RWPE2 (cell line): Measurements from ENCODE around the gene RFTN1.

Experiments
- ATAC-seq: fragments of 200-7000 bp; cut with Tn5 transposase; 3 replicates; pipeline ENCODE4 v1.9.1; 2021; ENCODE audit warnings: low read depth
- DNase-seq: peaks from one replicate; pipeline ENCODE4 v3.0.0-alpha.2; 2020; ENCODE audit warnings: low spot score
- H3K27ac ChIP-seq: fragments of 450-650 bp; 2 replicates; pipeline ENCODE4 v1.5.1; 2017; ENCODE audit warnings: mild to moderate bottlenecking; ENCODE audit not compliant: poor library complexity, severe bottlenecking
- H3K27me3 ChIP-seq: fragments of 250-450 bp; sonication (Bioruptor Pico); 2 replicates; pipeline ENCODE4 v1.5.1; 2021; ENCODE audit warnings: mild to moderate bottlenecking, moderate library complexity; ENCODE audit not compliant: insufficient read depth, poor library complexity, severe bottlenecking
- H3K36me3 ChIP-seq: fragments of 250-450 bp; sonication (Bioruptor Pico); 2 replicates; pipeline ENCODE4 v1.5.1; 2020; ENCODE audit warnings: low read depth, mild to moderate bottlenecking, moderate library complexity
- H3K4me1 ChIP-seq: fragments of 250-450 bp; sonication (Bioruptor Pico); 2 replicates; pipeline ENCODE4 v1.5.1; 2021; ENCODE audit warnings: mild to moderate bottlenecking, moderate library complexity; ENCODE audit not compliant: insufficient read depth, poor library complexity, severe bottlenecking
- H3K4me3 ChIP-seq: fragments of 250-450 bp; sonication (Bioruptor Pico); 2 replicates; pipeline ENCODE4 v1.5.1; 2021; ENCODE audit warnings: mild to moderate bottlenecking, moderate library complexity; ENCODE audit not compliant: severe bottlenecking
- H3K9me3 ChIP-seq: fragments of 250-450 bp; sonication (Bioruptor Pico); 2 replicates; pipeline ENCODE4 v1.5.1; 2021; ENCODE audit warnings: mild to moderate bottlenecking, moderate library complexity; ENCODE audit not compliant: severe bottlenecking
- TF ChIP-seq, protein P1 (sequence below): fragments of 450-650 bp; IDR thresholded peaks from one replicate; pipeline ENCODE4 v1.5.1; 2017; ENCODE audit warnings: mild to moderate bottlenecking, moderate library complexity; ENCODE audit not compliant: poor library complexity, severe bottlenecking

Gene RFTN1

DNA sequence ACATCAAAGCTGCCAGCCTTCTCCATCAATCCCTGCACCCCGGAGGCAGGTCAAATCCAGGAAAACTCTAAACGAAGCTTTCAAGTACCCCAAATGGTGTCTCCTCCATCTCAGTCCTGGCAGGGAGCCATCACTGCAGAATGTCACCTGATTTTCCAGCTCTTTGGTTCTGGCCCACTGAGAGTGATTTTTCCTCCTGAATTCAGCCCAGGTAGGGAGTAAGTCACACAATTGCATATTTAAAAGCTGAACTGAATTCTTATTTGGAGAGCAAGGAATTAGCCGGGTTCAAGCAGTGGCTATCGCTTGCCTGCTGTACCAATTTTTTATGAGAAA lies 5.3 kb downstream of the RFTN1 start:
- Histone ChIP-seq H3K27ac (no peak overlapping the region), H3K27me3 (no peaks in the 10 kb centered on the region), H3K4me3 (no peak overlapping the region), H3K4me1 (no peaks in the 10 kb centered on the region), H3K36me3 (no peaks in the 10 kb centered on the region), H3K9me3 (no peaks in the 10 kb centered on the region)
- TF ChIP-seq, protein P1, sequence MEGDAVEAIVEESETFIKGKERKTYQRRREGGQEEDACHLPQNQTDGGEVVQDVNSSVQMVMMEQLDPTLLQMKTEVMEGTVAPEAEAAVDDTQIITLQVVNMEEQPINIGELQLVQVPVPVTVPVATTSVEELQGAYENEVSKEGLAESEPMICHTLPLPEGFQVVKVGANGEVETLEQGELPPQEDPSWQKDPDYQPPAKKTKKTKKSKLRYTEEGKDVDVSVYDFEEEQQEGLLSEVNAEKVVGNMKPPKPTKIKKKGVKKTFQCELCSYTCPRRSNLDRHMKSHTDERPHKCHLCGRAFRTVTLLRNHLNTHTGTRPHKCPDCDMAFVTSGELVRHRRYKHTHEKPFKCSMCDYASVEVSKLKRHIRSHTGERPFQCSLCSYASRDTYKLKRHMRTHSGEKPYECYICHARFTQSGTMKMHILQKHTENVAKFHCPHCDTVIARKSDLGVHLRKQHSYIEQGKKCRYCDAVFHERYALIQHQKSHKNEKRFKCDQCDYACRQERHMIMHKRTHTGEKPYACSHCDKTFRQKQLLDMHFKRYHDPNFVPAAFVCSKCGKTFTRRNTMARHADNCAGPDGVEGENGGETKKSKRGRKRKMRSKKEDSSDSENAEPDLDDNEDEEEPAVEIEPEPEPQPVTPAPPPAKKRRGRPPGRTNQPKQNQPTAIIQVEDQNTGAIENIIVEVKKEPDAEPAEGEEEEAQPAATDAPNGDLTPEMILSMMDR, result no peak
- no peak for DNase-seq
- ATAC-seq, result no peak

DNA sequence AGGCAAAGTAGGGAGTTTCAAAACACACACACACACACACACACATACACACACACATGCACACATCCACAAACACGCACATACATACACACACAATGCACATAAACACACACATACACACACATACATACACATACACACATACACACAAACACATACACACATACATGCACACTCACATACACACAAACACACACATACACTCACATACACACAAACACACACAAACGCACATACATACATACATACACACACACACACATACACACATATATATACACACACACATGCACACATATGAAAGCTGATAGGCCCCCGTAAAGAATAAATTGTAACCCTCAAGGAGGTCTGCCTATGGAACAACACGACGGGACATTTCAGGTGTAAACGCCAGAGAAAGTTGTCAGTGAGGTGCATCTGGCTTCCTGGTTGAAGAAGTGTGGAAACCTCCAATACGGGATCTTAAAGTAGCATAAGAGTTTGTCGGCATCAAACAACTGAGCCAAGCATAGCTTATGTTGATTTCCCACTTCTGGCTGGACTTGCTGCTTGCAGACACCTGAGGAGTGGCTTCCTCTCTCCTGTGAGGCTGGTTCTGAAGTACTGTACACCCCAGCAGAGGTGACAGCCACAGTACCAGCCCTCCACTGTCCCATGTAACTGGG lies 5.8 kb downstream of the RFTN1 start:
- no peak for DNase-seq
- no peak for ATAC-seq
- H3K4me3 ChIP-seq, result no peak overlapping the region
- no peaks in the 10 kb centered on the region for H3K27me3 ChIP-seq
- TF ChIP-seq, protein P1, result no peak
- H3K36me3 ChIP-seq, result no peaks in the 10 kb centered on the region
- no peaks in the 10 kb centered on the region for H3K9me3 ChIP-seq
- no peak overlapping the region for H3K27ac ChIP-seq
- no peaks in the 10 kb centered on the region for H3K4me1 ChIP-seq

DNA sequence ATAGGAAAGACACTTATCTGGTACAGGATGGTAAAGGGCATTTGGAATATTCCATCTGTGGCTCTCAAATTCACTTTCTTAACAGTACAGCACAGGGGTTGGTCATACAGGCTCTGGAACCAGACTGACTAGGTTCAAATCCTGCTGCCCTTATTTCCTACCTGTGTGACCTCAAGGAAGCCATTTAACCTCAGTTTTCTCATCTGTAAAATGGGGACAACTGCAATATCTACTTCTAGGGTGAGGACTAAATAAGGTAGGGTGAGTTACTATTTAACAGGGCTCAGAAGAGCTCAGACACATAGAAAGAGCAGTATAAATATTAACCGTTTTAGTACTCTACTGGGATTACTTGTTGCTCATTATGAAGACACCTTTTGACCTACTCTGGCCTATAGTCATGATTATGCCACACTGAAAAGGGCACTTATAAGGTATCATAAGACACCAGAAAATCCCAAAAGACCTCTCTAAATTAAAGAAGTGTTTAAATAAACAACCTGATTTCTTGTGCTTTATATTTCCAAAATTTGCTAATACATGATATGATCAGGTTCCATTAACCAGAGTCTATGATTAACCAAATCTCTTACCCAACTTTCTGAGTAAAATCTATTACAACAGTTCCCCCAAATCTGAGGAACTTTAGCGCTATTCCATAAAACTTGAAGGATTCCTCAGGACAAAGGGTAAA lies 6.5 kb downstream of the RFTN1 start:
- Histone ChIP-seq H3K9me3 (no peaks in the 10 kb centered on the region), H3K27ac (no peak overlapping the region), H3K27me3 (no peaks in the 10 kb centered on the region), H3K4me3 (no peak overlapping the region), H3K4me1 (no peaks in the 10 kb centered on the region), H3K36me3 (no peaks in the 10 kb centered on the region)
- no peak for DNase-seq
- TF ChIP-seq, protein P1, result no peak
- no peak for ATAC-seq

DNA sequence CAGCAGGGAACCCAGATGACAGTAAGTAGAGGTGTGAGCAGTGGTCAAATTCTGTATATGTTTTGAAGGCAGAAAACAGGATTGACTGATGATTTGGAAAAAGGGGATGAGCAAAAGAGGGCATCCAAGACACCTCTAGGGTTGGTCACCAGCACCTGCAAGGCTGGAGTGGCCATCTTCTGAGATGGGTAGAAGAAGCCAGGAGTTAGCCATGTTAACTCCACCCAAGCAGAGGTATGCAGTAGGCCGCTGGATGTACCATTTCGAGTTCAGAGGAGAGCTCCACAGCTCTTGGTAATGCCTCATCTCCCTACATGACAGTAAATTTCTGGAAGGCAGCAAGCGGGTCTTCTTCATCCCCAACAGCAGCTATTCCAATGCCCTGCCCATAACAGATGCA lies 7.0 kb downstream of the RFTN1 start:
- TF ChIP-seq, protein P1, result no peak
- Histone ChIP-seq H3K4me1 (no peaks in the 10 kb centered on the region), H3K27me3 (no peaks in the 10 kb centered on the region), H3K36me3 (no peaks in the 10 kb centered on the region), H3K27ac (no peak overlapping the region), H3K9me3 (no peaks in the 10 kb centered on the region), H3K4me3 (no peak overlapping the region)
- no peak for ATAC-seq
- no peak for DNase-seq

DNA sequence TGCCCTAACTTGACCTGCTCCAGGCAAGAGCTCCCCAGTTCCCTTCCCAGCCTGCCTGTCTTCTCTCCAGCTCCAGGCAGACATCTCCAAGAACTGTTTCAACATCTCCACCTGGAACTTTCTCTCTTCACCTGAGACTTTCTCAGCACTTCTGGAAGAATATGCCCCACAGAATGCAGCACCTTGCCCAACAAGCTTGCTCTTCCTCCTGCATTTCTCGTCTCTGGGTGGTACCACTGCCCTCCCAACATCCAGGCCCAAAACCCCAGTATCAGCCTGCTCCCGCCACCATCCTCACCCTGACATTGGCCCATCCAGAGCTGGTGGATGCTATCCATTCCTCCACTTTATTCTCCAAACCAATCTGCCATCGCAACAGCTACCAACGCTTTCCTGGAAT lies 8.8 kb downstream of the RFTN1 start:
- TF ChIP-seq, protein P1, result no peak
- Histone ChIP-seq H3K9me3 (no peaks in the 10 kb centered on the region), H3K4me3 (no peak overlapping the region), H3K27me3 (no peaks in the 10 kb centered on the region), H3K27ac (no peak overlapping the region), H3K36me3 (no peaks in the 10 kb centered on the region), H3K4me1 (no peaks in the 10 kb centered on the region)
- no peak for DNase-seq
- ATAC-seq, result no peak
